ENCODE data around the gene IRF2. TPM values are rescaled to one million over a fixed set of nuclear protein-coding genes. Genes with fewer than 3 reads are reported as not detected.

Gene IRF2
- total and polyA plus RNA-seq, 2 experiments from 2014 or later, result 12.8 to 14.2 TPM

GRCh38 chr4:184355111-184355604, 119.2 kb downstream of the IRF2 start:
- WGBS, 2 experiments (ENCODE audit: low coverage in 1 of 2, low lambda C conversion rate in 2 of 2, missing lambda C conversion rate in 2 of 2), result 48 to 50% methylated on average over 2 of the region's 2 CpGs
- H3K27ac ChIP-seq, result no peak overlapping the region; the same call in 1 of the 2 replicates
- in situ Hi-C loops (cut with MboI), result no loop called here

DNA sequence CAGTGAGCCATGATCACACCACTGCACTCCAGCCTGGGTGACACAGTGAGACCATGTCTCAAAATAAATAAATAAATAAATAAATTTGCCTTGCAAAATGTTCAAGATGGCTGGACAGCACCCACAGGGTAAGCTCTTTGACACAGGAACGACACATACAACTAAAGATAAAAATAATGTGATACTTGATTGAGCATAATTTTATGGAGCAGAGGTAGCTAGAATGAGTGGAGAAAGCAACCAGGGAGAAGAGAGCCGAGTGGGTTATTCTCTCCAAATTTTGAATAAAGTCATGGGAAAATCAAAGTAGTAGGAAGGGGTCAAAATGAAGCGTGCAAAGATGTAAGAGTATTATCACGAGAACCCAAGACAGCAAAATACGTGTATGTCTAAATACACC, 121.5 kb downstream of the IRF2 start:
- Histone ChIP-seq H3K9me3 (ENCODE audit: low read depth) (no peaks in the 10 kb centered on the region), H3K4me2 (ENCODE audit: unreplicated experiment) (no peak overlapping the region), H3F3A (ENCODE audit: insufficient read depth) (0 out of 2 replicates have a peak, but pooled peaks cover 14% of the 10 kb centered on the region), H3K79me2 (ENCODE audit: insufficient read depth) (no peaks in the 10 kb centered on the region), H2AFZ (no peak overlapping the region), H3K27me3 (replicated peaks; ENCODE audit: insufficient read depth) (no peaks in the 10 kb centered on the region), H4K20me1 (ENCODE audit: insufficient read depth) (no peaks in the 10 kb centered on the region), H3K4me3 (no peak overlapping the region), H3K27ac (no peak overlapping the region), H3K4me1 (ENCODE audit: insufficient read depth) (peaks cover 11% of the 10 kb centered on the region), H3K36me3 (ENCODE audit: low read depth) (no peaks in the 10 kb centered on the region), H3K9ac (no peak overlapping the region), H3K9me2 (ENCODE audit: insufficient read depth) (no peaks in the 10 kb centered on the region)
- 86 to 90% methylated on average over 5 of the region's 5 CpGs for WGBS, 2 experiments (ENCODE audit: low coverage in 1 of 2, low lambda C conversion rate in 2 of 2, missing lambda C conversion rate in 2 of 2)
- in situ Hi-C loops (cut with MboI), result no loop called here
- DNase-seq, result no peak
- TF ChIP-seq EZH2phosphoT487 (IDR thresholded peaks at IDR 0.05; ENCODE audit: insufficient read depth, low read depth), result no peak
- no peak for TF ChIP-seq EZH2 (IDR thresholded peaks at IDR 0.05; ENCODE audit: insufficient read depth, poor library complexity, severe bottlenecking)

More at GRCh38 chr4:184355111-184355604, 119.2 kb downstream of the IRF2 start:
- Histone ChIP-seq H3K79me2 (ENCODE audit: insufficient read depth) (no peaks in the 10 kb centered on the region), H3K36me3 (ENCODE audit: low read depth) (no peaks in the 10 kb centered on the region), H3F3A (ENCODE audit: insufficient read depth) (0 out of 2 replicates have a peak, but pooled peaks cover 14% of the 10 kb centered on the region), H3K4me1 (ENCODE audit: insufficient read depth) (peaks cover 11% of the 10 kb centered on the region), H3K4me2 (ENCODE audit: unreplicated experiment) (peak overlapping the region; percentile 18), H3K9me2 (ENCODE audit: insufficient read depth) (no peaks in the 10 kb centered on the region), H3K4me3 (no peak overlapping the region), H3K27me3 (replicated peaks; ENCODE audit: insufficient read depth) (no peaks in the 10 kb centered on the region), H2AFZ (peak overlapping the region; percentile 53), H4K20me1 (ENCODE audit: insufficient read depth) (no peaks in the 10 kb centered on the region), H3K9me3 (ENCODE audit: low read depth) (no peaks in the 10 kb centered on the region), H3K9ac (no peak overlapping the region)
- DNase-seq, result peak; percentile 82
- TF ChIP-seq EZH2 (IDR thresholded peaks at IDR 0.05; ENCODE audit: insufficient read depth, poor library complexity, severe bottlenecking) (no peak), EZH2phosphoT487 (IDR thresholded peaks at IDR 0.05; ENCODE audit: insufficient read depth, low read depth) (no peak)

DNA sequence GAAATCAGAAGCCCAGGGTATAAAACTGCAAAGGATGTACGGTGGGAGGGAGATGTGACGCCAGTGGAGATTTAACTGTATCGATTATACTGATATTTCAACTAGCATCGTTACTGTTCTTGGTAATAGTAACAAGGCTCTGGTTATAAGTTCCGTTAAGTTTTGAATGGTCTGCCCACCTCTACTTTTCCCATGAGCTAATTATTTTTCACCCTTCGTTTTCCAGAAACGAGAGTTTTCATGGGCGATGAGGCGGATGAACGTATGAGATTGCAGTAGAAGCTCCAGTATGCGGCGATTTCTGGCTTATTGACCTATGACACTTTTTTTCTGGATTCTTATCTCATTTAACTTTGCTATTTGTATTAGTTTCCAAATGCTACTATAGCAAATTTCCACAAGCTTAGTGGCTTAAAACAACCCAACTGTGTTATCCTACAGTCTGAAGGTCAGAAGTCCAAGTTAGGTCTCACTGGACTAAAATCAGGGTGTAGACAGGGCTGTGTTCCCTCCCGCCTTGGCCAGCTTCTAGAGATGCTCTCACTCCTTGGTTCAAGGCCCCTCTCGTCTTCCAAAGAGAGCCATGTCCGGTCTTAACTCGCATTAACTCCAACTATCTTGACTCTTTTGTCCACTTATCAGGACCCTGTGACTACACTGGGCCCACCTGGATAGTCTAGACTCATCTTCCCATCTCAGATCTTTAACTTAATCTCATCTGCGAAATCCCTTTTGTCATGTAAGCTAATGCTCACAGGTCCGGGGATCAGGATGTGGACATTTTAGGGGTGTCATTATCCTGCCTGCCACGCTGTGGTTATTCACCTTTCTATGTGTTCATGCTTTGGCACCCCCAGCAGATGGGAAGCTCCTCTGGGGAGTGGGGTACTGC, 122.5 kb downstream of the IRF2 start:
- Histone ChIP-seq H2AFZ (no peak overlapping the region), H4K20me1 (ENCODE audit: insufficient read depth) (no peaks in the 10 kb centered on the region), H3K9me2 (ENCODE audit: insufficient read depth) (no peaks in the 10 kb centered on the region), H3K9ac (no peak overlapping the region), H3K4me2 (ENCODE audit: unreplicated experiment) (no peak overlapping the region), H3K9me3 (ENCODE audit: low read depth) (no peaks in the 10 kb centered on the region), H3K79me2 (ENCODE audit: insufficient read depth) (no peaks in the 10 kb centered on the region), H3K4me1 (ENCODE audit: insufficient read depth) (peaks cover 11% of the 10 kb centered on the region), H3K36me3 (ENCODE audit: low read depth) (no peaks in the 10 kb centered on the region), H3K4me3 (no peak overlapping the region), H3F3A (ENCODE audit: insufficient read depth) (0 out of 2 replicates have a peak, but pooled peaks cover 14% of the 10 kb centered on the region), H3K27ac (no peak overlapping the region), H3K27me3 (replicated peaks; ENCODE audit: insufficient read depth) (no peaks in the 10 kb centered on the region)
- WGBS, 2 experiments (ENCODE audit: low coverage in 1 of 2, low lambda C conversion rate in 2 of 2, missing lambda C conversion rate in 2 of 2), result 89% methylated on average over 19 of the region's 19 CpGs
- no peak for TF ChIP-seq EZH2 (IDR thresholded peaks at IDR 0.05; ENCODE audit: insufficient read depth, poor library complexity, severe bottlenecking)
- no peak for DNase-seq
- in situ Hi-C loops (cut with MboI), result no loop called here

GRCh38 chr4:184350964-184351363, 123.4 kb downstream of the IRF2 start:
- no peaks in the 10 kb centered on the region for H4K20me1 ChIP-seq (ENCODE audit: insufficient read depth)
- H3K79me2 ChIP-seq (ENCODE audit: insufficient read depth), result no peaks in the 10 kb centered on the region
- no peak overlapping the region for H2AFZ ChIP-seq
- H3K4me1 ChIP-seq (ENCODE audit: insufficient read depth), result peaks cover 11% of the 10 kb centered on the region
- H3K27ac ChIP-seq, result no peak overlapping the region
- H3F3A ChIP-seq (ENCODE audit: insufficient read depth), result 0 out of 2 replicates have a peak, but pooled peaks cover 14% of the 10 kb centered on the region
- H3K4me2 ChIP-seq (ENCODE audit: unreplicated experiment), result no peak overlapping the region
- no peaks in the 10 kb centered on the region for H3K9me3 ChIP-seq (ENCODE audit: low read depth)
- no peak overlapping the region for H3K4me3 ChIP-seq
- in situ Hi-C loops (cut with MboI), result no loop called here
- TF ChIP-seq EZH2 (IDR thresholded peaks at IDR 0.05; ENCODE audit: insufficient read depth, poor library complexity, severe bottlenecking), result no peak
- no peak for TF ChIP-seq EZH2phosphoT487 (IDR thresholded peaks at IDR 0.05; ENCODE audit: insufficient read depth, low read depth)
- DNase-seq, result no peak
- 92 to 95% methylated on average over 5 of the region's 5 CpGs for WGBS, 2 experiments (ENCODE audit: low coverage in 1 of 2, low lambda C conversion rate in 2 of 2, missing lambda C conversion rate in 2 of 2)
- no peaks in the 10 kb centered on the region for H3K9me2 ChIP-seq (ENCODE audit: insufficient read depth)
- no peaks in the 10 kb centered on the region for H3K27me3 ChIP-seq (replicated peaks; ENCODE audit: insufficient read depth)
- no peaks in the 10 kb centered on the region for H3K36me3 ChIP-seq (ENCODE audit: low read depth)
- no peak overlapping the region for H3K9ac ChIP-seq

All from GM23248 (cell line).